GM06990 (cell line): ENCODE results near the gene SBF2.
"Not testable (repeated sequence)": the region's sequence is repeated elsewhere in the genome, so short reads cannot be mapped to it uniquely, and the experiment has no call there.

ENCODE experiments used
- DNase-seq: peaks from one replicate; pipeline ENCODE4 v3.0.0-alpha.2; 2011; ENCODE audit not compliant: insufficient read length; ENCODE audit errors: extremely low read depth
- H3K27me3 ChIP-seq: replicated peaks from 2 replicates; pipeline ENCODE4 v1.6.0; 2011; ENCODE audit warnings: low read length; ENCODE audit not compliant: control insufficient read depth, insufficient read depth
- H3K36me3 ChIP-seq: 2 replicates; pipeline ENCODE4 v1.5.1; 2011; ENCODE audit warnings: low read length; ENCODE audit not compliant: control insufficient read depth, insufficient read depth
- H3K4me3 ChIP-seq: replicated peaks from 2 replicates; pipeline ENCODE4 v1.5.1; 2011; ENCODE audit warnings: low read depth, mild to moderate bottlenecking, control low read depth, low read length
- TF ChIP-seq, protein P1 (sequence below): IDR thresholded peaks from 2 replicates; pipeline ENCODE4 v1.5.1; 2011; ENCODE audit warnings: low read length, control low read depth, mild to moderate bottlenecking, inconsistent platforms; ENCODE audit not compliant: insufficient read depth, poor library complexity, severe bottlenecking

Gene SBF2

DNA sequence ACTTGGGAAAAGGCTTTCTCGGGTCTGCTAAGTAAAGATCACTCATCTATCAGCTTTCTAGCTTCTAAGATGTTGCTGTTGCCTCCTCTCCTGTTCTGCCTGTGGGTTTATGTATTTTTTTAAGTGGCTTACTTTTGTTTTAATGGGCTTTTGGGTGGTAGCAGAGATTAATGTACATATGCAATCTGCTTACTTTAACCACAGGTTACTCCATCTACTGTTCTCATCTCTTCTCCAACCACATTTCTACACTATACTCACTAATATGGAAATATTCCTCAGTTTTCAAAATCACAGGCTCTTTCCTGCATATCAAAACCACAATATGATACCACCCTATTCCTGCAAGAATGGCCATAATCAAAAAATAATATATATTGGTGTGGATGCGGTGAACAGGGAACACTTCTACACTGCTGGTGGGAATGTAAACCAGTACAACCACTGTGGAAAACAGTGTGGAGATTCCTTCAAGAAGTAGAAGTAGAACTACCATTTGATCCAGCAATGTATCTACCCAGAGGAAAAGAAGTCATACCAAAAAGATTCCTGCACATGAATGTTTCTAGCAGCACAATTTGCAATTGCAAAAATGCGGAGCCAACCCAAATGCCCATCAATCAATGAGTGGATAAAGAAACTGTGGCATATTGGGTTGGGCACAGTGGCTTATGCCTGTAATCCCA, 341.4 kb downstream of the SBF2 start:
- TF ChIP-seq, protein P1, sequence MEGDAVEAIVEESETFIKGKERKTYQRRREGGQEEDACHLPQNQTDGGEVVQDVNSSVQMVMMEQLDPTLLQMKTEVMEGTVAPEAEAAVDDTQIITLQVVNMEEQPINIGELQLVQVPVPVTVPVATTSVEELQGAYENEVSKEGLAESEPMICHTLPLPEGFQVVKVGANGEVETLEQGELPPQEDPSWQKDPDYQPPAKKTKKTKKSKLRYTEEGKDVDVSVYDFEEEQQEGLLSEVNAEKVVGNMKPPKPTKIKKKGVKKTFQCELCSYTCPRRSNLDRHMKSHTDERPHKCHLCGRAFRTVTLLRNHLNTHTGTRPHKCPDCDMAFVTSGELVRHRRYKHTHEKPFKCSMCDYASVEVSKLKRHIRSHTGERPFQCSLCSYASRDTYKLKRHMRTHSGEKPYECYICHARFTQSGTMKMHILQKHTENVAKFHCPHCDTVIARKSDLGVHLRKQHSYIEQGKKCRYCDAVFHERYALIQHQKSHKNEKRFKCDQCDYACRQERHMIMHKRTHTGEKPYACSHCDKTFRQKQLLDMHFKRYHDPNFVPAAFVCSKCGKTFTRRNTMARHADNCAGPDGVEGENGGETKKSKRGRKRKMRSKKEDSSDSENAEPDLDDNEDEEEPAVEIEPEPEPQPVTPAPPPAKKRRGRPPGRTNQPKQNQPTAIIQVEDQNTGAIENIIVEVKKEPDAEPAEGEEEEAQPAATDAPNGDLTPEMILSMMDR: no peak
- no peak for DNase-seq
- Histone ChIP-seq H3K36me3 (no peaks in the 10 kb centered on the region), H3K4me3 (no peak overlapping the region), H3K27me3 (no peaks in the 10 kb centered on the region)

DNA sequence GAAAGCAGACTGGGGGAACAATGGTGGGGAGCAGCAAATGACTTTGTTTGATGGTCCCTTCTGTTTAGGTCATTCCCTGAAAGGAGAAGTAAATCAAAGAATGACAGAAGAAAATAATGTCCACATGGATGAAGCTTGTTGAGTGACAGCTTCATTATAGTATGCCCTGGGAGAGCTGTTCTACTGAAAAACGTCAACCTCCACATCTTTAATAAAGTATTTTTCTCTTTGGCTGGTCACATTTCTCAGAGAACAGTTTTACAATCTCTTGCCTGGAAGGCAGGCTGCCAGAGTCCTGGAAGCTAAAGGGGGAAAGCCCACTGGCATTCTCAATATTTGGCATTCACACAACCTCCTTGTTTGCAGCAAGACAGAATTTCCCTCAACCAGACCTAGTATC, 342.2 kb downstream of the SBF2 start:
- TF ChIP-seq, protein P1: no peak
- Histone ChIP-seq H3K4me3 (no peak overlapping the region), H3K27me3 (no peaks in the 10 kb centered on the region), H3K36me3 (no peaks in the 10 kb centered on the region)
- DNase-seq: no peak

DNA sequence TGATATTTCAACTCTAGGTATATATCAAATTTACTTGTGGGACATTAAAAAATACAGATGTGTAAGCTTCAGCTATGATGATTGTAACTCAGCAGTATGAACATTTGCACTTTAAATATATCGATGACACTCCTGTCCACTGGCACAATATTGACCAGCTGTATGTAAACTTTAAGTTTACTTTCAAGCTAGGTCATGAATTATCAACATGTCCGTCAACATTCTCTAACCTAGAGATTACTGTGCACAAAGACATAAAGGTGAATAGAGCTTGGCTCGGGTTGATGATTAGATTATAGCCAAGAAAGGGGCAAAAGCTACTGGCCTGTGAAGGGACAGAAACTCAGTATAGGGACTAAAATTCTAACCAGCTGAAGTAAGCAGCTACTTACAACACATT, 343.6 kb downstream of the SBF2 start:
- TF ChIP-seq, protein P1: no peak

DNA sequence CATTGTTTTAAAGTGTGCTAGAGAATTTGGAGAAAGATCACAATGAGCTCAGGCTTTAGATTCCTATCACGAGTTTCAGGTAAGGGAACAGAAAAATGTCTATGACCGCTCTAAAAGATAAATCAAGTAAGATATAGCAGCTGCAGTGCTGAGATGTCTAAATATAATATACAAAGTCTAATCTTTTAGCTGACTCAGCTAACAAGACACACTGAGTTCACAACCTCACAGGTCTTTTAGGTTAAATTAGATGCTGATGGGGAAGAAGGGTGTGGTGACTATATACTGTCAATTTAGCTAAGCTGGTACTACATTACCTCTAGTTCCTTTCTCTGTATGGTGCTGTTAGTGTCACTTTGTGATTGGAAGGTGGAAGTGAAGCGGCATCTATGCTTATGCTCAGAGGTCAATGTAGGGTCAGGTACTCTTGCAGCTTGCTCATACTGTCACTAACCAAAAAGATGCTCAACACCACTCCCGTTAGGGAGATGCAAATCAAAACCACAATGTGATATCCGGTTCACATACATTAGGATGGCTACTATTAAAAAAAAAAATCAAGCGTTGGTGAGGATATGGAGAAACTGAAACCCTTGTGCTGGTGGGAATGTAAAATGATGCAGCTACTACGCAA, 346.7 kb downstream of the SBF2 start:
- no peak overlapping the region for H3K4me3 ChIP-seq
- DNase-seq: peak; percentile 30
- no peaks in the 10 kb centered on the region for H3K27me3 ChIP-seq
- no peaks in the 10 kb centered on the region for H3K36me3 ChIP-seq
- TF ChIP-seq, protein P1: no peak

More for the DNA sequence above, 343.6 kb downstream of the SBF2 start:
- DNase-seq: no peak
- no peaks in the 10 kb centered on the region for H3K27me3 ChIP-seq
- no peaks in the 10 kb centered on the region for H3K36me3 ChIP-seq
- no peak overlapping the region for H3K4me3 ChIP-seq

DNA sequence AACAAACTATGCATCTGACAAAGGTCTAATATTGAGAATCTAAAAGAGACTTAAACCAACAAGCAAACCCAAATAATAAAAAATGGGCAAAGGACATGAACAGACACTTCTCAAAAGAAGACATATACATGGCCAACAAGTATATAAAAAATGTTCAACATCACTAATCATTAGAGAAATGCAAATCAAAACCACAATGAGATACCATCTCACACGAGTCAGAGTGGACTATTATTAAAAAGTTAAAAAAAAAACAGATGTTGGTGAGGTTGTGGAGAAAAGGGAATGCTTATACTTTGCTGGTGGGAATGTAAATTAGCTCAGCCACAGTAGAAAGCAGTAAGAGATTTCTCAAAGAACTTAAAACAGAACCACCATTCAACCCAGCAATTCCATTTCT, 348.3 kb downstream of the SBF2 start:
- H3K4me3 ChIP-seq, H3K27me3 ChIP-seq, DNase-seq, H3K36me3 ChIP-seq: not testable (repeated sequence)

DNA sequence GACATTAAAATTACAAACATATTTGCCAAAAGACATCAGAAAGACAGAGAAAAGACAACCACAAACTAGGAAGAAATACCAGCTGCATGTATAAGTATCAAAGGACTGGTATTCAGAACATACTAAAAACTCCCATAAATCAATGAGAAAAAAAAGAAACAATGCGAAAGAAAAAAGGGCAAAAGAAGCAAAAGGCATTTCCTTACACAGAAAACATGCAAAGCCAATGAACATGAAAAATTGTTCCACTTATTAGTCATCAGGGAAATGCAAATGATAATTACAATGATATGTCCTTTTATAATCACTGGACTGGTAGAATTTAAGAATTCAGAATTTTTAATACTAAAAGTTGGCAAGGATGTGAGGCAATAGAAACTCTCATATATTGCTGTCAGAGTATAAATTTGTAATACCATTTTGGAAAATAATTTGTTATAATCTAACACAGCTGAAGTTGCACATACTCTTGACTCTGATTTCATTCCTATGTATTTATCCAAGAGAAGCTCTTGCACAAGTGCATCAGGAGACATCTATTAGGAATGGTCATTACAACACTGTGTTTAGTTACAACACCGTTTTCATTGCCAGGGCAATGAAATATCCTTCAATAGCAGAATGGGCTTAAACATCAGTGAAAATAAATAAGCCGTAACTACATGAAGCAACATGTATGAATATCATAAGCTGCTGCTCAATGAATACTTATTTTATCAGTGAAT, 350.5 kb downstream of the SBF2 start:
- no peaks in the 10 kb centered on the region for H3K36me3 ChIP-seq
- no peaks in the 10 kb centered on the region for H3K27me3 ChIP-seq
- DNase-seq: no peak
- TF ChIP-seq, protein P1: no peak
- H3K4me3 ChIP-seq: no peak overlapping the region
